BLaER1 treated with 17β-estradiol and CSF1 and Interleukin-3, amounts not matched to agents 10 nM and 100 nM (cell line): Measurements from ENCODE around the gene PCDHGA6.
"Not testable (repeated sequence)": the region's sequence is repeated elsewhere in the genome, so short reads cannot be mapped to it uniquely, and the experiment has no call there.

Experiments
- H3K27ac ChIP-seq, 11 experiments: shearing (Covaris generic); formaldehyde crosslinking; 2 replicates each; pipeline ENCODE4 v1.8.1; 2022
- H3K27me3 ChIP-seq, 11 experiments: shearing (Covaris generic); formaldehyde crosslinking; 2 replicates each; pipeline ENCODE4 v1.8.1; 2022
- H3K36me3 ChIP-seq, 11 experiments: shearing (Covaris generic); formaldehyde crosslinking; 2 replicates each; pipeline ENCODE4 v1.8.1; 2022
- H3K4me1 ChIP-seq, 10 experiments: shearing (Covaris generic); formaldehyde crosslinking; 2 replicates each; pipeline ENCODE4 v1.8.1; 2022
- H3K4me2 ChIP-seq, 11 experiments: shearing (Covaris generic); formaldehyde crosslinking; 2 replicates each; pipeline ENCODE4 v1.8.1; 2022
- H3K4me3 ChIP-seq, 10 experiments: shearing (Covaris generic); formaldehyde crosslinking; 2 replicates each; pipeline ENCODE4 v1.8.1; 2022
- H3K9ac ChIP-seq, 11 experiments: shearing (Covaris generic); formaldehyde crosslinking; 2 replicates each; pipeline ENCODE4 v1.8.1; 2022
- H3K9me3 ChIP-seq, 11 experiments: shearing (Covaris generic); formaldehyde crosslinking; replicated peaks in 1 of 11; 2 replicates each; pipeline ENCODE4 v1.8.1; 2022
- H4K20me1 ChIP-seq, 11 experiments: shearing (Covaris generic); formaldehyde crosslinking; 2 replicates each; pipeline ENCODE4 v1.8.1; 2022
- Cebpa-rat ChIP-seq, 11 experiments: shearing (Covaris generic); IDR thresholded peaks; 2 replicates each; pipeline ENCODE4 v1.8.1; 2022

The PCDHGA6 gene

GRCh38 chr5:141399555-141400258, 26.0 kb downstream of the PCDHGA6 start:
- no peaks in the 10 kb centered on the region for H3K27me3 ChIP-seq
- H3K4me2 ChIP-seq = no peak overlapping the region
- no peaks in the 10 kb centered on the region for H3K36me3 ChIP-seq
- TF ChIP-seq Cebpa-rat (IDR thresholded peaks at IDR 0.05) = no peak
- no peaks in the 10 kb centered on the region for H4K20me1 ChIP-seq
- H3K27ac ChIP-seq = no peak overlapping the region
- no peak overlapping the region for H3K9ac ChIP-seq
- H3K4me3 ChIP-seq = 0 out of 20 replicates have a peak overlapping the region, but pooled peaks of 1 of the 10 experiments have one; percentile 7
- no peaks in the 10 kb centered on the region for H3K4me1 ChIP-seq
- H3K9me3 ChIP-seq = peaks cover 47 to 81% (median 59%) of the 10 kb centered on the region in 11 experiments

- no peaks in the 10 kb centered on the region for H3K27me3 ChIP-seq
- no peak for TF ChIP-seq Cebpa-rat (IDR thresholded peaks at IDR 0.05)
- no peaks in the 10 kb centered on the region for H3K36me3 ChIP-seq
Measured at GRCh38 chr5:141402553-141403243, 29.0 kb downstream of the PCDHGA6 start, which contains the start of gene PCDHGA9. TSS of gene PCDHGA9 (plus strand) at chr5:141402778. CDS start at chr5:141402953, 175 bp downstream.

GRCh38 chr5:141403387-141403786, 29.7 kb downstream of the PCDHGA6 start:
- Histone ChIP-seq H3K27me3 (no peaks in the 10 kb centered on the region), H3K4me3 (no peak overlapping the region), H3K4me1 (no peaks in the 10 kb centered on the region), H3K4me2 (no peak overlapping the region), H3K36me3 (no peaks in the 10 kb centered on the region), H4K20me1 (no peaks in the 10 kb centered on the region), H3K9ac (no peak overlapping the region), H3K9me3 (peaks cover 40 to 66% (median 53%) of the 10 kb centered on the region in 11 experiments), H3K27ac (no peak overlapping the region)
- TF ChIP-seq Cebpa-rat (IDR thresholded peaks at IDR 0.05) = no peak

More at GRCh38 chr5:141402553-141403243, 29.0 kb downstream of the PCDHGA6 start, which contains the start of gene PCDHGA9:
- Histone ChIP-seq H3K27ac (no peak within 1 kb of the TSS), H3K9ac (no peak within 1 kb of the TSS), H3K4me2 (no peak within 1 kb of the TSS), H3K9me3 (peaks cover 37 to 66% (median 49%) of the 10 kb centered on the region in 11 experiments), H3K4me3 (no peak within 1 kb of the TSS), H3K4me1 (no peaks in the 10 kb centered on the region), H4K20me1 (no peaks in the 10 kb centered on the region)

GRCh38 chr5:141407790-141408505, 34.3 kb downstream of the PCDHGA6 start, which contains the start of gene PCDHGB6:
TSS of gene PCDHGB6 (plus strand) at chr5:141408021. CDS start at chr5:141408203, 182 bp downstream.
- H3K36me3 ChIP-seq, H3K4me3 ChIP-seq, H3K27ac ChIP-seq, H3K27me3 ChIP-seq, H3K9ac ChIP-seq, H3K4me1 ChIP-seq, H4K20me1 ChIP-seq, H3K4me2 ChIP-seq: not testable (repeated sequence)
- H3K9me3 ChIP-seq = peaks cover 36 to 60% (median 42%) of the 10 kb centered on the region in 11 experiments

- no peak overlapping the region for H3K9ac ChIP-seq
- H4K20me1 ChIP-seq = no peaks in the 10 kb centered on the region
- peaks cover 38 to 57% (median 46%) of the 10 kb centered on the region in 11 experiments for H3K9me3 ChIP-seq
- no peak for TF ChIP-seq Cebpa-rat (IDR thresholded peaks at IDR 0.05)
- peaks cover 13 to 19% (median 17%) of the 10 kb centered on the region in 11 experiments for H3K27me3 ChIP-seq
- H3K36me3 ChIP-seq = peaks cover 0 to 8% (median 0%) of the 10 kb centered on the region in 11 experiments; a peak in 1 of 22 replicates
- H3K4me2 ChIP-seq = no peak overlapping the region
- H3K4me3 ChIP-seq = peak overlapping the region in 1 of 10 experiments; percentile 19; a peak in 1 of 20 replicates
- H3K4me1 ChIP-seq = peaks cover 0 to 6% (median 4%) of the 10 kb centered on the region in 10 experiments; a peak in 6 of 20 replicates
- H3K27ac ChIP-seq = no peak overlapping the region
Measured at GRCh38 chr5:141409598-141410306, 36.1 kb downstream of the PCDHGA6 start.

GRCh38 chr5:141411575-141411974, 37.9 kb downstream of the PCDHGA6 start:
- Histone ChIP-seq H3K27ac (no peak overlapping the region), H4K20me1 (no peaks in the 10 kb centered on the region), H3K36me3 (peaks cover 0 to 8% (median 0%) of the 10 kb centered on the region in 11 experiments; a peak in 1 of 22 replicates), H3K9ac (no peak overlapping the region), H3K4me3 (no peak overlapping the region), H3K4me2 (no peak overlapping the region), H3K27me3 (peaks cover 16 to 33% (median 23%) of the 10 kb centered on the region in 11 experiments), H3K9me3 (peaks cover 41 to 56% (median 49%) of the 10 kb centered on the region in 11 experiments), H3K4me1 (peaks cover 0 to 21% (median 10%) of the 10 kb centered on the region in 10 experiments; a peak in 14 of 20 replicates)
- TF ChIP-seq Cebpa-rat (IDR thresholded peaks at IDR 0.05) = no peak

GRCh38 chr5:141412854-141413539, 39.3 kb downstream of the PCDHGA6 start, which contains the start of gene PCDHGA10:
TSS of gene PCDHGA10 (plus strand) at chr5:141412987. CDS start at chr5:141413176, 189 bp downstream.
- H3K27ac ChIP-seq = no peak within 1 kb of the TSS
- H3K36me3 ChIP-seq = peaks cover 0 to 8% (median 0%) of the 10 kb centered on the region in 11 experiments; a peak in 1 of 22 replicates
- no peaks in the 10 kb centered on the region for H4K20me1 ChIP-seq
- H3K9me3 ChIP-seq = peaks cover 46 to 57% (median 49%) of the 10 kb centered on the region in 11 experiments
- peak within 1 kb of the TSS; percentile 62 to 85 (median 76) for H3K4me2 ChIP-seq
- no peak for TF ChIP-seq Cebpa-rat (IDR thresholded peaks at IDR 0.05)
- peaks cover 16 to 38% (median 24%) of the 10 kb centered on the region in 11 experiments for H3K27me3 ChIP-seq
- H3K4me1 ChIP-seq = peaks cover 0 to 21% (median 10%) of the 10 kb centered on the region in 10 experiments; a peak in 14 of 20 replicates
- H3K4me3 ChIP-seq = peak within 1 kb of the TSS; percentile 53 to 69 (median 60)
- H3K9ac ChIP-seq = peak within 1 kb of the TSS; percentile 41 to 72 (median 59); a peak in 20 of 22 replicates
